ENCODE measurements around the gene SMIM24.
A peak's percentile ranks its signal among the peaks of the same experiment; 100 is the strongest.
"Not testable (repeated sequence)": the region's sequence is repeated elsewhere in the genome, so short reads cannot be mapped to it uniquely, and the experiment has no call there.

SMIM24 gene

GRCh38 chr19:3513229-3514140 lies 33.2 kb upstream of the SMIM24 start:
- DNase-seq = no peak

- no peak for DNase-seq
These were observed 32.4 kb upstream of the SMIM24 start for GRCh38 chr19:3512562-3513228.

GRCh38 chr19:3511506-3512251 lies 31.4 kb upstream of the SMIM24 start:
- no peak for DNase-seq

GRCh38 chr19:3510727-3511126 lies 30.4 kb upstream of the SMIM24 start:
- no peak for DNase-seq

- DNase-seq = peak; percentile 62 to 69
These were observed 29.3 kb upstream of the SMIM24 start for GRCh38 chr19:3509566-3509989.

GRCh38 chr19:3508771-3509535 lies 28.6 kb upstream of the SMIM24 start:
- peak; percentile 37 to 44 for DNase-seq

GRCh38 chr19:3508121-3508661 lies 27.9 kb upstream of the SMIM24 start:
- DNase-seq = not testable (repeated sequence)

GRCh38 chr19:3507371-3508120 lies 27.2 kb upstream of the SMIM24 start:
- peak; percentile 47 to 53 for DNase-seq

- peak; percentile 45 to 50 for DNase-seq
These were observed 26.3 kb upstream of the SMIM24 start for GRCh38 chr19:3506384-3507340.

- peak; percentile 100 for DNase-seq
These were observed 25.5 kb upstream of the SMIM24 start, which contains the start of gene FZR1 for GRCh38 chr19:3505598-3506383. Gene FZR1 (plus strand): TSS chr19:3506311. CDS start chr19:3522990, 16,679 bp downstream.

GRCh38 chr19:3504735-3505134 lies 24.4 kb upstream of the SMIM24 start:
- no peak for DNase-seq

- no peak for DNase-seq
These were observed 22.8 kb upstream of the SMIM24 start for GRCh38 chr19:3503036-3503572.

- no peak for DNase-seq
These were observed 21.5 kb upstream of the SMIM24 start for GRCh38 chr19:3501780-3502179.

- DNase-seq = peak; percentile 97
These were observed 20.2 kb upstream of the SMIM24 start, which contains the start of gene DOHH for GRCh38 chr19:3500429-3501101. Gene DOHH (minus strand): TSS chr19:3500674. CDS start chr19:3496814, 3,860 bp downstream.

- no peak for DNase-seq
These were observed 19.6 kb upstream of the SMIM24 start for GRCh38 chr19:3499738-3500428.

- no peak for DNase-seq
These were observed 17.6 kb upstream of the SMIM24 start for GRCh38 chr19:3497757-3498520.

Measured in activated T-cell treated with anti-CD3 and anti-CD28 coated beads, Interleukin-2, amount 50 U/mL, for 48 hours (primary cell).